Left renal cortex interstitium (tissue), 4 donors: ENCODE results near the gene GPBP1. TPM values are rescaled to one million over a fixed set of nuclear protein-coding genes. Genes with fewer than 3 reads are reported as not detected.

Source experiments
- DNase-seq, 4 donors: peaks; one replicate each; pipeline ENCODE4 v3.0.0-alpha.2; 2013; ENCODE audit warnings: low read depth in 4 of 4, low spot score in 2 of 4, missing footprints in 1 of 4
- polyA plus RNA-seq, 4 donors: library from polyadenylated mRNA; unstranded; fragments of 120-200 nt; gene quantifications; one replicate each; pipeline ENCODE4 v1.2.1, GENCODE V29; 2013; ENCODE audit not compliant: insufficient read length in 4 of 4

Gene GPBP1
- polyA plus RNA-seq, 4 donors = 123 to 175 (median 151) TPM

- DNase-seq = no peak
Measured at GRCh38 chr5:57209316-57210040, 35.6 kb downstream of the GPBP1 start.

GRCh38 chr5:57210633-57211032 is 36.8 kb downstream of the GPBP1 start:
- no peak for DNase-seq

- no peak for DNase-seq
Measured at GRCh38 chr5:57211039-57211438, 37.2 kb downstream of the GPBP1 start.

GRCh38 chr5:57215629-57216195 is 41.9 kb downstream of the GPBP1 start:
- no peak for DNase-seq

- no peak for DNase-seq
Measured at GRCh38 chr5:57216714-57217113, 42.9 kb downstream of the GPBP1 start.

- no peak for DNase-seq
Measured at GRCh38 chr5:57219386-57219785, 45.5 kb downstream of the GPBP1 start.

- peak; percentile 17 to 66 (median 48) for DNase-seq
Measured at GRCh38 chr5:57221049-57221568, 47.2 kb downstream of the GPBP1 start.

- no peak for DNase-seq
Measured at GRCh38 chr5:57225553-57225952, 51.7 kb downstream of the GPBP1 start.

- DNase-seq = no peak
Measured at GRCh38 chr5:57229313-57229712, 55.5 kb downstream of the GPBP1 start.

GRCh38 chr5:57231607-57232006 is 57.7 kb downstream of the GPBP1 start:
- no peak for DNase-seq

- DNase-seq = no peak
Measured at GRCh38 chr5:57232293-57233033, 58.6 kb downstream of the GPBP1 start.

GRCh38 chr5:57243286-57244137 is 69.7 kb downstream of the GPBP1 start:
- DNase-seq = no peak

GRCh38 chr5:57244331-57244730 is 70.5 kb downstream of the GPBP1 start:
- no peak for DNase-seq

GRCh38 chr5:57246426-57246825 is 72.6 kb downstream of the GPBP1 start:
- no peak for DNase-seq

- no peak for DNase-seq
Measured at GRCh38 chr5:57247765-57248164, 73.9 kb downstream of the GPBP1 start.

- DNase-seq = no peak
Measured at GRCh38 chr5:57249265-57249874, 75.5 kb downstream of the GPBP1 start.

- DNase-seq = no peak
Measured at GRCh38 chr5:57258052-57258451, 84.2 kb downstream of the GPBP1 start.

- no peak for DNase-seq
Measured at GRCh38 chr5:57258943-57259342, 85.1 kb downstream of the GPBP1 start.

GRCh38 chr5:57259704-57260103 is 85.8 kb downstream of the GPBP1 start:
- no peak for DNase-seq

- DNase-seq = no peak
Measured at GRCh38 chr5:57262541-57262940, 88.7 kb downstream of the GPBP1 start.
